Measurements from ENCODE around the gene CREG1.

Gene CREG1

DNA sequence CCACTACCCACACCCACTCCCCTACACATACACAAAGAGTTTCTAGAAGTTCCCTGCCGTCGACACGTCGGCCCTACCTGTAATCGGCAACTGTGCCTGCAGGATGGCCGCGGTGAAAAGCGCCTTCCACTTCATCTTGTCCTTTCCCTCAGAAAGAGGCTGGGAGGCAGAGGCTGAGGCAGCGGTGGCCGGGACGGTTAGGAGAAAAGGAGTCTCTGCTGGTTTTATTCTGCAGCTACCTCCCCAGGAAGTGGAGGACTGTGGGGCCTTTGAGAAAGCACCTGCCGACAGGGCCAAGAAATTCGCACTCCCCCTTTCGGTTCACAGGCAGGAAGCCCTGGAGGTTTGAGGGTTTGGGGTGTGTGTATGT is 35.2 kb downstream of the CREG1 start, which contains the start of gene CD247:
Gene CD247, minus strand, starts transcription at position 199 of the 370 bp plus-strand sequence. Its CDS starts 64 bp downstream, at position 135.
- H3K27me3 ChIP-seq, result no peaks in the 10 kb centered on the region
- H3K9me3 ChIP-seq, result no peaks in the 10 kb centered on the region
- H3K9ac ChIP-seq, result no peak within 1 kb of the TSS
- no peaks in the 10 kb centered on the region for H4K20me1 ChIP-seq
- no peak within 1 kb of the TSS for H3K4me3 ChIP-seq
- H3K4me2 ChIP-seq, result peak within 1 kb of the TSS; percentile 21; the same call in 1 of the 2 replicates
- no peaks in the 10 kb centered on the region for H3K36me3 ChIP-seq
- no peak for TF ChIP-seq Cebpa-rat (IDR thresholded peaks at IDR 0.05)
- no peak within 1 kb of the TSS for H3K27ac ChIP-seq
- H3K4me1 ChIP-seq, result peaks cover 12% of the 10 kb centered on the region

GRCh38 chr1:167517535-167518330 is 35.8 kb downstream of the CREG1 start:
- Histone ChIP-seq H3K9ac (no peak overlapping the region), H3K4me1 (peaks cover 12% of the 10 kb centered on the region), H3K4me3 (no peak overlapping the region), H3K27ac (no peak overlapping the region), H3K36me3 (no peaks in the 10 kb centered on the region), H3K27me3 (no peaks in the 10 kb centered on the region), H3K4me2 (peak overlapping the region; percentile 21; the same call in 1 of the 2 replicates), H3K9me3 (no peaks in the 10 kb centered on the region), H4K20me1 (no peaks in the 10 kb centered on the region)
- TF ChIP-seq Cebpa-rat (IDR thresholded peaks at IDR 0.05), result no peak

DNA sequence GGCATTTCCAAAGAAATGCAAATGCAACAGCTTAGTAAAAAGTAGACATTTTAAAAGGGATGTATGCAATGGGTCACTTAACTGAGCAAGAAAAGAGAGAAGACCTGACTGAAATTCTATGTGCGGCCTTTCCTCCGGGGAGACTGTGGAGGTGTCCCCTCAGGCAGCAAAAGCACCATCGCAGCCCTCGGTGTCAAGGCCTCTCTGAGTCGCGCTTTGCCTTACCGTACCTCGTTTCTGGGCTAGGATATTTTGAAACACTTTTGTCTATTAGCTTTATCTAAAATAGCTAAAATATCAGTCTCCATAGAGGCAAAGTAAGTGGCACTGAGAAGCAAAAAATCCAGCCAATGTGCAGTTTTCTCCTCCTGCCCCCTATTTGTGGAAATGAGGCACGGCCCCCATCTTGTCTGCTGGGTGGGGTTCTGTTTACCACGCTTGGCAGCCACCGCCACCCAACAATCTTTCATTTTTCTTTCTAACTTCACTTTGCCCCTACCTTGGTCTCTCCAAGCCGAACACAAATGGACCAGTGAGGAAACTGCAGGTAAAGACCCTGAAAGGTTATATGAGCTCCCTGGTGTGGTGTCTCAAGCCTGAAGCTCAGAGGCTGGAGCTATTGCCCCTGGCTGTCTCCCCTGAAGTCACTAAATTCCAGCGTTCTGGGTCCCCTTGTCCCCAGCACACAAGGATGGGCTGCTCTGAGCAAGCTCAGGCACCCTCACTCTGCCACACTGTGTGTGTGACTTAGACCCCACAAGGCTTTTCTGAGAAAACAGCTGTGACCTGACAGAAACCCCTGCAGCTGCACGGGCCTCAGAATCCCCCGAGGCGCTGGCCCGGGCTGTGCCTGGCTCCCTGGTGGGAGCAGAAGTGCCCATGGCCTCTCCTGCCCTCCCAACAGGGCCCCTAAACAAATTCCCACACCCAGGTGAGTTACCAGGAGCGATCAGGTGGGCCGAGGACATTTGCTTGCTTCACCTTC is 36.9 kb downstream of the CREG1 start:
- H4K20me1 ChIP-seq, result no peaks in the 10 kb centered on the region
- no peak overlapping the region for H3K9ac ChIP-seq
- TF ChIP-seq Cebpa-rat (IDR thresholded peaks at IDR 0.05), result no peak
- H3K4me3 ChIP-seq, result no peak overlapping the region
- H3K4me1 ChIP-seq, result peaks cover 12% of the 10 kb centered on the region
- H3K27ac ChIP-seq, result no peak overlapping the region
- H3K4me2 ChIP-seq, result peak overlapping the region; percentile 21; the same call in 1 of the 2 replicates
- H3K27me3 ChIP-seq, result no peaks in the 10 kb centered on the region
- H3K9me3 ChIP-seq, result no peaks in the 10 kb centered on the region
- no peaks in the 10 kb centered on the region for H3K36me3 ChIP-seq

- H3K4me1 ChIP-seq, result peaks cover 12% of the 10 kb centered on the region
- no peak overlapping the region for H3K4me3 ChIP-seq
- no peak overlapping the region for H3K9ac ChIP-seq
- H3K27me3 ChIP-seq, result no peaks in the 10 kb centered on the region
- no peak overlapping the region for H3K4me2 ChIP-seq
- H3K27ac ChIP-seq, result no peak overlapping the region
- H3K9me3 ChIP-seq, result no peaks in the 10 kb centered on the region
- no peak for TF ChIP-seq Cebpa-rat (IDR thresholded peaks at IDR 0.05)
- H4K20me1 ChIP-seq, result no peaks in the 10 kb centered on the region
- no peaks in the 10 kb centered on the region for H3K36me3 ChIP-seq
Measured at GRCh38 chr1:167515893-167516321, 37.7 kb downstream of the CREG1 start.

DNA sequence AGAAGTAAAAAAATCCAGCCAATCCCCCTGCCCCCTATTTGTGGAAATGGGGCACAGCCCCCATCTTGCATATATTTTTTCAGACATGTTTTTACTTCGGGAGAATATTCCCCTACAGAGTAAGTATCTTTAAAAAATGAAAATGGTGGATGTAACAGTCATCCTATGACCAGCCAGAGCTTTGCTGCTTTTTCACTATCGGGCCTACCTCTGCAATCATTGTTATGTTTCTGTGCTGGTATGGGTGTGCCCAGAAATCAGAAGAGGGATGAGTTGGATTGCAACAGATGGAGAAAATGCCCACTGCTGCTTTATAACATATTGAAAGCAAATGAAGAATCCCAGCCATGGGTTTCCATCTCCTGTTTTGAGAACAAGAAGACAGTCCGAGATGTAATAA is 38.1 kb downstream of the CREG1 start:
- no peaks in the 10 kb centered on the region for H3K27me3 ChIP-seq
- no peak overlapping the region for H3K4me2 ChIP-seq
- no peaks in the 10 kb centered on the region for H3K9me3 ChIP-seq
- no peak for TF ChIP-seq Cebpa-rat (IDR thresholded peaks at IDR 0.05)
- H3K27ac ChIP-seq, result no peak overlapping the region
- H4K20me1 ChIP-seq, result no peaks in the 10 kb centered on the region
- no peak overlapping the region for H3K4me3 ChIP-seq
- H3K4me1 ChIP-seq, result peaks cover 12% of the 10 kb centered on the region
- H3K9ac ChIP-seq, result no peak overlapping the region
- no peaks in the 10 kb centered on the region for H3K36me3 ChIP-seq

- H3K4me1 ChIP-seq, result peaks cover 12% of the 10 kb centered on the region
- no peak overlapping the region for H3K4me3 ChIP-seq
- H3K36me3 ChIP-seq, result no peaks in the 10 kb centered on the region
- H3K4me2 ChIP-seq, result no peak overlapping the region
- H3K27ac ChIP-seq, result no peak overlapping the region
- H3K9me3 ChIP-seq, result no peaks in the 10 kb centered on the region
- H3K27me3 ChIP-seq, result no peaks in the 10 kb centered on the region
- no peak overlapping the region for H3K9ac ChIP-seq
- no peak for TF ChIP-seq Cebpa-rat (IDR thresholded peaks at IDR 0.05)
- H4K20me1 ChIP-seq, result no peaks in the 10 kb centered on the region
Measured at GRCh38 chr1:167514288-167514687, 39.3 kb downstream of the CREG1 start.

- no peak overlapping the region for H3K27ac ChIP-seq
- H4K20me1 ChIP-seq, result no peaks in the 10 kb centered on the region
- H3K36me3 ChIP-seq, result no peaks in the 10 kb centered on the region
- no peak overlapping the region for H3K4me3 ChIP-seq
- H3K9ac ChIP-seq, result no peak overlapping the region
- H3K4me2 ChIP-seq, result no peak overlapping the region
- peaks cover 6% of the 10 kb centered on the region for H3K4me1 ChIP-seq
- H3K27me3 ChIP-seq, result no peaks in the 10 kb centered on the region
- no peaks in the 10 kb centered on the region for H3K9me3 ChIP-seq
- TF ChIP-seq Cebpa-rat (IDR thresholded peaks at IDR 0.05), result no peak
Measured at GRCh38 chr1:167512046-167512654, 41.4 kb downstream of the CREG1 start.

GRCh38 chr1:167511374-167511986 is 42.1 kb downstream of the CREG1 start:
- TF ChIP-seq Cebpa-rat (IDR thresholded peaks at IDR 0.05), result no peak
- Histone ChIP-seq H3K4me2 (no peak overlapping the region), H3K36me3 (no peaks in the 10 kb centered on the region), H3K9me3 (no peaks in the 10 kb centered on the region), H3K4me3 (no peak overlapping the region), H3K4me1 (no peaks in the 10 kb centered on the region), H3K27me3 (no peaks in the 10 kb centered on the region), H4K20me1 (no peaks in the 10 kb centered on the region), H3K9ac (no peak overlapping the region), H3K27ac (no peak overlapping the region)

DNA sequence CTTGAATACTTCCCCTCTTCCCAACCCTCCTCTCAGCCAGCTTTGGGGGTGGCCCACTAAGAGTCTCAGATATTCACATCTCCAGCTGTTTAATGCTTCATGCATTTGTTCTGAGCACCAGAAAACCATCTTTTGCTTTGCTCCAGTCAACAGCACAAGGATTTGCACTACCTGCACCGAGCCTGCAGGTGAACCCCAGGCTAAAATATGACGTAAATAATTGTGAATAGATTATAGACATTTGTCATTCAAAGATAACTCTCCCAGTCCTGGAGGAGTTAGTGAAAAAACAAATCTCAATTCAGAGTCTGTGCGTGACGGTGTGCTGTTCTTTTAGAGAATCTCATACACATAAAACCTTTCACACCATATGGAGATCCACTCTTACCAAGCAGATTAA is 42.7 kb downstream of the CREG1 start:
- no peak overlapping the region for H3K4me3 ChIP-seq
- no peaks in the 10 kb centered on the region for H3K36me3 ChIP-seq
- no peaks in the 10 kb centered on the region for H3K4me1 ChIP-seq
- no peaks in the 10 kb centered on the region for H3K9me3 ChIP-seq
- H3K27me3 ChIP-seq, result no peaks in the 10 kb centered on the region
- no peaks in the 10 kb centered on the region for H4K20me1 ChIP-seq
- H3K9ac ChIP-seq, result no peak overlapping the region
- no peak for TF ChIP-seq Cebpa-rat (IDR thresholded peaks at IDR 0.05)
- no peak overlapping the region for H3K4me2 ChIP-seq
- H3K27ac ChIP-seq, result no peak overlapping the region
